AG10803 (cell line): ENCODE measurements around the gene AACS.

Source experiments
- DNase-seq: peaks from one replicate; pipeline ENCODE4 v3.0.0; 2010; ENCODE audit warnings: low read depth
- H3K4me3 ChIP-seq: 2 replicates; pipeline ENCODE4 v1.5.1; 2011; ENCODE audit warnings: mild to moderate bottlenecking, low read length, control low read depth
- TF ChIP-seq, protein P1 (sequence below): conservative IDR thresholded peaks from 2 replicates; pipeline ENCODE4 v1.5.1; 2011; ENCODE audit warnings: mild to moderate bottlenecking, low read length, control low read depth, inconsistent platforms

AACS gene

DNA sequence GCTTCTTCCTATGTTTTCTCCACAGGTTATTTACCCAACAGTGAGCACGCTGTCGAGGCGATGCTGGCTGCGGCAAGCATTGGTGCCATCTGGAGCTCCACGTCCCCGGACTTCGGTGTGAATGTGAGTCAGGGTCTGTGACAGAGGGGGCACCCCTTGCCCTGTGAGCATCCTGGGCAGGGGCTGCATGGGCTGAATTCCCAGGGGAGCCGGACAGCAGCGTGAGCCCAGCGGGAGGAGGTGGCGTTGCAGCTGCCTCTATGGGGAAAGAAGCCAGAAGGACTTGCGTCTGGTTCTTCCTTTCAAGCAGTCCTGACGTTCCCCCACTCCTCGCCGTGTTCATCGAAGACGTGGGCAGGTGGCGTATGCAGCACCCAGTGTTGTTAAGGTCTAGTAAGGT, 26.2 kb downstream of the AACS start:
- no peak for DNase-seq
- TF ChIP-seq, protein P1, sequence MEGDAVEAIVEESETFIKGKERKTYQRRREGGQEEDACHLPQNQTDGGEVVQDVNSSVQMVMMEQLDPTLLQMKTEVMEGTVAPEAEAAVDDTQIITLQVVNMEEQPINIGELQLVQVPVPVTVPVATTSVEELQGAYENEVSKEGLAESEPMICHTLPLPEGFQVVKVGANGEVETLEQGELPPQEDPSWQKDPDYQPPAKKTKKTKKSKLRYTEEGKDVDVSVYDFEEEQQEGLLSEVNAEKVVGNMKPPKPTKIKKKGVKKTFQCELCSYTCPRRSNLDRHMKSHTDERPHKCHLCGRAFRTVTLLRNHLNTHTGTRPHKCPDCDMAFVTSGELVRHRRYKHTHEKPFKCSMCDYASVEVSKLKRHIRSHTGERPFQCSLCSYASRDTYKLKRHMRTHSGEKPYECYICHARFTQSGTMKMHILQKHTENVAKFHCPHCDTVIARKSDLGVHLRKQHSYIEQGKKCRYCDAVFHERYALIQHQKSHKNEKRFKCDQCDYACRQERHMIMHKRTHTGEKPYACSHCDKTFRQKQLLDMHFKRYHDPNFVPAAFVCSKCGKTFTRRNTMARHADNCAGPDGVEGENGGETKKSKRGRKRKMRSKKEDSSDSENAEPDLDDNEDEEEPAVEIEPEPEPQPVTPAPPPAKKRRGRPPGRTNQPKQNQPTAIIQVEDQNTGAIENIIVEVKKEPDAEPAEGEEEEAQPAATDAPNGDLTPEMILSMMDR, result no peak
- H3K4me3 ChIP-seq, result no peak overlapping the region

DNA sequence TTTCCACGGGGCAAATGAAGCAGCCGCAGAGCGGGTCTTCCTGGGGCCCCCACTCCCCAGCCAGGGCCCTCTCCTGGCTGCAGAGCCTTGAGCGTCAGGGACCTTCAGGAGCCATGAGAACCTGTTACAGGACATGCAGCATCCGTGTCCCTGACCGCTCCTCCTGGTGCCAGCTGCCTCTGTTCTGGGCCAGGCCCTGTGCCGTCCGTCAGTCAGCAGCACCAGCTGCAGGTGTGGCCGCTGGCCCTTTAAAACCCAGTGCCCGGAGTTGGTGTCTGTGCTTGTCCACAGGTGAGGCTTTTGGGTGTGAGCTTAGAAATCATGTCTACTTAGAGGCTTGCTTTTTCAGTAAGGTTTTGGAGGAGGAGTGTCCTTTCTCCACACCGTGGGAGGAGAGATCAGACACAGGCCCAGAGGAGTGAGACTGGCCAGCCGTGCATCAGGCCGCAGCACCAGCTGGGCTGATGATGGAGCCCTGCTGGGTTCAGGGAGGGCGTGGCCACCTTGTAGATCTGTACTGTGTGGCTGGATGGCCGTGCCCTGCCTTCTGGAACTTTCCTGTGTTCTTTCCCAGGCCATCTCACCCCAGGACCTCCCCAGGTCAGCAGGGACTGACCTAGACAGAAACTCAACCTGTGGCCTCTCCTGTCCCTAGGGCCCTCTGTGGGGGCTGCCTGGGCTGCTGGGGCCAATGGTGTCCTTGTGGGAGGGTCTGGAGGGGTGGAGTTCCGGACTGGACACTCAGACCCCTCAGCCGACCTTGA, 27.1 kb downstream of the AACS start:
- TF ChIP-seq, protein P1, result no peak
- no peak overlapping the region for H3K4me3 ChIP-seq
- DNase-seq, result no peak

DNA sequence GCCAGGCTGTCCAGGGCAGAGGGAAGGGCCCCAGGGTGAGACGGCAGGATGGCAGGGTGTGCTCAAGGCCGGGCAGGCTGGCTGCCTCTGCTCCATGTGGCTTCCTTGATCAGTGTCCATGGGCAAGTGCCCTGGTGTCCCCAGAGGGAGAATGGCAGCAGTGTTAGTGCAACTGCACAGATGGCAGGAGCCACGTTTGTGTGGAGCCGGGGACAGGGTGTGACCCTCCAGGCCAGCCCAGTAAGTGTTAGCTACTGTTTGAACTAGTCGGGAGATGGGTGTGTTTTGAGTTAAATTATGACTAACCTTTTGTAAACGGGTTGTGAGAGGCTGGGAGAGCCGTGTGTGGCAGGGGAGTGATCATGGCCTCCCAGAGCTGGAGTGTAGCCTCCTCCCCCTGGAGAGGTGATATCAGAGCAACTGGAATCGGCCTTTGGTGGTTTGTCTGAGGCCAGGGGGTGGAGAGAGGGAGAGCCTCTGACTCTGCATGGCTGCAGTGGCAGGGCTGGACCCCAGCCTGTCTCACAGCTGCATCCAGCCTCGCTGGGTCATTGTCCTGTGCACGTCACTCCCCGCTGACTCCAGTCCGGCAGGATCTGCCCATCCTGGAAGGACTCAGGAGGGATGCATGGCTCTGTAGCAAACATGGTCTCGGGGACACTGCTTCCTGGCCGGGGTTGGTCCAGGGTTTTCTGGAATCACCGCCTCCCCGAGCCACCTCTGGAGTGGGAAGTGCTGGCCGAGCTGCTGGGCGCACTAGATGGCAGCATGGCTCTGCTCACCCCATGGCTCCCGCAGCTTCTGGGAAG, 27.8 kb downstream of the AACS start:
- TF ChIP-seq, protein P1, result no peak
- DNase-seq, result peak; percentile 46
- no peak overlapping the region for H3K4me3 ChIP-seq

DNA sequence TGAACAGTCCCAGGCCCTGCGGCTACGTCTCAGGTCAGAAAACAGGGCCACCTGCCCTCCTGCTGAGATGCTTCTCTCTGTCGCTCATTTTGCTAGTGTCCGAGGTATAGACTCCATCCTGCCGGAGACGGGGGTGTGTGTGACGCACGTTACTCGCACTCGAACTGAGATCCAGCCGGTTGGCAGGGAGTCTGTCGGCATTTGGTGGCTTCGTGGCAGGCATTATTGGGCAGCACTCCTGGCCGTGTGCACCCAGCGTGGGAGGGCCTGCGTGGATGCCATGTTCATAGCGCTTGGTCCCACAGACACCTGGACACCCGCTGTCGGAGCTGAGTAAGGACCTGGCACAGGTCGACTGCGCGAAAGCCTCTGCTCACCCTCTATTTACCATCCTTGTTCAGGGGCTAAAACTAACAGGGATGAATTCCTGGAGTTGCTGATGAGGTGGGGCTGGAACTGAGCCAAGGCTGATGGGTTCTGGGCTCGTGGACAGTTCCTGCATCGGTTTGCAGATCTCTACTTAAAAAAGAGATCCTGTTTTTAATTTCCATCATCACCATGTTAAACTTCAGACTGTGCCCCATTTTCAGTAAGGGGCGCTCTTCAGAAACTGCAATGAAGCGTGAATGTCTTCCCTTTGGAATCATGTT, 28.6 kb downstream of the AACS start:
- TF ChIP-seq, protein P1, result no peak
- H3K4me3 ChIP-seq, result no peak overlapping the region
- no peak for DNase-seq

DNA sequence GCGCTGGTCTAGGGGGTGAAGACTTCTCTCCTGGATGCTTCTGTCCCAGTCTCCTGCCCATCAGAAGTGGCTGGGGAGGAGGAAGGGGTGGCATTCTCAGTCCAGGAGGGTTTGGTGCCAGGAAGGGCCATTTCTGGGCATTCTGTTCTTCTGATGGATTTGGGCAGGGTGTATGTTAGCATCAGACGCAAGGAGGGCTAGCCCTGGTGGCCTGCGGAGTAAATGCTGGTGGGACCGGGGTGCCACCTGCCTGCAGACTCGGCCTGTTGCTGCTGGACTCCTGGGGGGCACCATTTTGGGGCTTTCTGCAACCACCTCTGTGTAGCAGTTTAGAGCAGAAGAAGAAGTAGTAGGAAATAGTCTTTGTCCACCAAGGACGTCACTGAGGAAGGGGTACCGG, 31.7 kb downstream of the AACS start:
- TF ChIP-seq, protein P1, result no peak
- H3K4me3 ChIP-seq, result no peak overlapping the region
- no peak for DNase-seq

DNA sequence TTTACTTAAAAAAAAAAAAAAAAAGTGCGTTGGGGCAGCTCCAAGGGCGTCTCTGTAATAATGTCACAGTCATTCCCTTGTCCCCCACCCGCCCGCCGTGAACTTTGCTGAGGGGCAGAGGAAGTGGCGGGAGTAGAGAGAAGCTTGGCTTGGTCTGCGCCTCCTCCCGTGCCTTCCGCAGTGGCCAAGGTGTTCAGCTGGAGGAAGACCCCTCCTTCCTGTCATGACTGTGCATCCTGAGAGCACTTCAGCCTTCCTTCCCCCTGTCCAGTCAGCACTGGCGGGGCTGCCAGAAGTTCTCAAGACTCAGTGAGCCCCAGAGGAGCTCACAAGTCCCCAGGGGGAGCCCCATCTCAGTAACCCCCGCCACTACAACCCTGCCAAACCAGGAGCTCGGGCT, 32.2 kb downstream of the AACS start:
- TF ChIP-seq, protein P1, result no peak
- no peak overlapping the region for H3K4me3 ChIP-seq
- DNase-seq, result no peak
